Measurements from ENCODE around the gene MTHFS. TPM values are rescaled to one million over a fixed set of nuclear protein-coding genes. Genes with fewer than 3 reads are reported as not detected.

Gene MTHFS
- polyA plus RNA-seq (2012; ENCODE audit: insufficient read length, low read depth), result 43.6 TPM

GRCh38 chr15:79896634-79897379 is at the start of gene MTHFS:
Gene MTHFS (minus strand): TSS chr15:79897014. CDS start chr15:79896988, 26 bp downstream.
- TF ChIP-seq SIN3A (IDR thresholded peaks at IDR 0.05; ENCODE audit: borderline replicate concordance, insufficient read depth, low read length) (no peak), REST (IDR thresholded peaks at IDR 0.05; ENCODE audit: insufficient read depth in 1 of 2, low read depth in 2 of 2, low read length in 2 of 2) (peak in 1 of 2 experiments; percentile 43; a peak in 1 of 4 replicates), TAF1 (IDR thresholded peaks at IDR 0.05; ENCODE audit: borderline replicate concordance, insufficient read depth, low read length) (0 out of 2 replicates have a peak, but pooled peaks have one; percentile 18), FOXP2 (optimal IDR thresholded peaks at IDR 0.05; ENCODE audit: borderline replicate concordance, extremely low read depth, extremely low read length, insufficient read depth) (peak; percentile 64), POLR2AphosphoS5 (IDR thresholded peaks at IDR 0.05; ENCODE audit: low read depth, low read length) (peak; percentile 84)

- TF ChIP-seq POLR2AphosphoS5 (IDR thresholded peaks at IDR 0.05; ENCODE audit: low read depth, low read length) (no peak), TAF1 (IDR thresholded peaks at IDR 0.05; ENCODE audit: borderline replicate concordance, insufficient read depth, low read length) (no peak), SIN3A (IDR thresholded peaks at IDR 0.05; ENCODE audit: borderline replicate concordance, insufficient read depth, low read length) (no peak), REST (IDR thresholded peaks at IDR 0.05; ENCODE audit: insufficient read depth in 1 of 2, low read depth in 2 of 2, low read length in 2 of 2) (no peak), FOXP2 (optimal IDR thresholded peaks at IDR 0.05; ENCODE audit: borderline replicate concordance, extremely low read depth, extremely low read length, insufficient read depth) (no peak)
These were observed 47.8 kb upstream of the MTHFS start for GRCh38 chr15:79944622-79945021.

GRCh38 chr15:79943820-79944219 is 47.0 kb upstream of the MTHFS start:
- no peak for TF ChIP-seq SIN3A (IDR thresholded peaks at IDR 0.05; ENCODE audit: borderline replicate concordance, insufficient read depth, low read length)
- no peak for TF ChIP-seq REST (IDR thresholded peaks at IDR 0.05; ENCODE audit: insufficient read depth in 1 of 2, low read depth in 2 of 2, low read length in 2 of 2)
- TF ChIP-seq FOXP2 (optimal IDR thresholded peaks at IDR 0.05; ENCODE audit: borderline replicate concordance, extremely low read depth, extremely low read length, insufficient read depth), result no peak
- no peak for TF ChIP-seq TAF1 (IDR thresholded peaks at IDR 0.05; ENCODE audit: borderline replicate concordance, insufficient read depth, low read length)

GRCh38 chr15:79942741-79943481 is 46.1 kb upstream of the MTHFS start:
- TF ChIP-seq FOXP2 (optimal IDR thresholded peaks at IDR 0.05; ENCODE audit: borderline replicate concordance, extremely low read depth, extremely low read length, insufficient read depth) (no peak), POLR2AphosphoS5 (IDR thresholded peaks at IDR 0.05; ENCODE audit: low read depth, low read length) (no peak), TAF1 (IDR thresholded peaks at IDR 0.05; ENCODE audit: borderline replicate concordance, insufficient read depth, low read length) (no peak), REST (IDR thresholded peaks at IDR 0.05; ENCODE audit: insufficient read depth in 1 of 2, low read depth in 2 of 2, low read length in 2 of 2) (no peak), SIN3A (IDR thresholded peaks at IDR 0.05; ENCODE audit: borderline replicate concordance, insufficient read depth, low read length) (no peak)
